OCI-LY7 (cell line): ENCODE measurements around the gene PSMC3IP. TPM values are rescaled to one million over a fixed set of nuclear protein-coding genes. Genes with fewer than 3 reads are reported as not detected.
A peak's percentile ranks its signal among the peaks of the same experiment; 100 is the strongest.
"Not testable (repeated sequence)": the region's sequence is repeated elsewhere in the genome, so short reads cannot be mapped to it uniquely, and the experiment has no call there.

ENCODE experiments used
- BruUV-seq: library from RNA; stranded (reverse); fragments of 400-500 nt; replicated peaks from 2 replicates; lab custom pipeline; 2021; lab: Mats Ljungman, UMichigan
- CTCF ChIA-PET: fragments of 300-600 bp; sonication (Branson Sonifier 250); formaldehyde crosslinking; loops from one replicate; lab custom pipeline; 2022; ENCODE audit warnings: antibody characterized with exemption; ENCODE audit not compliant: unreplicated experiment; lab: Charles Lee
- POLR2A ChIA-PET: fragments of 300-600 bp; sonication (Branson Sonifier 250); formaldehyde crosslinking; loops from one replicate; lab custom pipeline; 2022; ENCODE audit warnings: antibody characterized with exemption; lab: Charles Lee
- DNase-seq: peaks from one replicate; pipeline ENCODE4 v3.0.0-alpha.2; 2015; ENCODE audit warnings: low spot score
- H2AFZ ChIP-seq: fragments of 200-600 bp; sonication (generic), shearing (Covaris generic); 2 replicates; pipeline ENCODE4 v1.6.1; 2014; ENCODE audit warnings: mild to moderate bottlenecking, antibody characterized with exemption, low read length, moderate library complexity
- H3K27ac ChIP-seq: fragments of 200-600 bp; sonication (generic); 2 replicates; pipeline ENCODE4 v1.5.1; 2014; ENCODE audit warnings: mixed run types, low read depth, mild to moderate bottlenecking, moderate library complexity, low read length, inconsistent platforms; ENCODE audit not compliant: poor library complexity, severe bottlenecking
- H3K36me3 ChIP-seq: fragments of 200-600 bp; sonication (generic); 2 replicates; pipeline ENCODE4 v1.6.1; 2014; ENCODE audit warnings: mild to moderate bottlenecking, antibody characterized with exemption, low read length, moderate library complexity, mixed read lengths; ENCODE audit not compliant: insufficient read depth
- H3K4me1 ChIP-seq: fragments of 200-600 bp; sonication (generic); 2 replicates; pipeline ENCODE4 v1.5.1; 2014; ENCODE audit warnings: mild to moderate bottlenecking, low read length; ENCODE audit not compliant: insufficient read depth, poor library complexity, severe bottlenecking
- H3K4me2 ChIP-seq: fragments of 200-600 bp; sonication (generic); 2 replicates; pipeline ENCODE4 v1.6.1; 2014; ENCODE audit warnings: mild to moderate bottlenecking, low read length
- H3K4me3 ChIP-seq: fragments of 200-600 bp; sonication (generic); 2 replicates; pipeline ENCODE4 v1.5.1; 2014; ENCODE audit warnings: mild to moderate bottlenecking, low read depth, low read length; ENCODE audit not compliant: poor library complexity, severe bottlenecking
- H3K79me2 ChIP-seq: fragments of 200-600 bp; sonication (generic); 2 replicates; pipeline ENCODE4 v1.6.1; 2016; ENCODE audit warnings: low read depth, mild to moderate bottlenecking, low read length, moderate library complexity, mixed read lengths; ENCODE audit not compliant: insufficient read depth
- H3K9me2 ChIP-seq: fragments of 200-600 bp; sonication (generic); 2 replicates; pipeline ENCODE4 v1.6.1; 2016; ENCODE audit warnings: mild to moderate bottlenecking, low read length, mixed read lengths; ENCODE audit not compliant: insufficient read depth
- H3K9me3 ChIP-seq: fragments of 200-600 bp; sonication (generic); 2 replicates; pipeline ENCODE4 v1.6.1; 2014; ENCODE audit warnings: mild to moderate bottlenecking, mixed run types, low read length, mixed read lengths
- H4K20me1 ChIP-seq: fragments of 200-600 bp; sonication (generic); 2 replicates; pipeline ENCODE4 v1.6.1; 2014; ENCODE audit warnings: mild to moderate bottlenecking, antibody characterized with exemption, low read length, moderate library complexity, mixed read lengths; ENCODE audit not compliant: insufficient read depth
- CTCF ChIP-seq: fragments of 200-600 bp; sonication (generic); conservative IDR thresholded peaks from 2 replicates; pipeline ENCODE4 v1.5.1; 2014; ENCODE audit warnings: mild to moderate bottlenecking, antibody characterized with exemption, low read length, moderate library complexity, mixed read lengths
- EZH2phosphoT487 ChIP-seq: fragments of 200-600 bp; sonication (generic); IDR thresholded peaks from 2 replicates; pipeline ENCODE4 v1.6.1; 2018; ENCODE audit warnings: low read depth, borderline replicate concordance, mild to moderate bottlenecking, mixed run types, antibody characterized with exemption, low read length, moderate library complexity, mixed read lengths
- intact Hi-C: fragments of 100-400 bp; cut with micrococcal nuclease; formaldehyde crosslinking; loops from one replicate; pipeline ENCODE4 v1.10.0; 2022; ENCODE audit not compliant: unreplicated experiment
- total RNA-seq, 2 experiments: library from RNA; depleted of rRNA in 1 of 2; stranded (reverse); fragments of >200 nt in 1 of 2; shearing (Covaris generic) in 1 of 2; gene quantifications; 2 replicates each; pipeline ENCODE4 v1.2.3, GENCODE V29; 2014 to 2022

Gene PSMC3IP
- total RNA-seq, 2 experiments from 2014 or later: 27.3 to 36.4 TPM

- H3K27ac ChIP-seq, BruUV-seq, CTCF ChIA-PET, H3K4me3 ChIP-seq, H3K79me2 ChIP-seq, H2AFZ ChIP-seq, H3K36me3 ChIP-seq, POLR2A ChIA-PET, DNase-seq, H3K9me3 ChIP-seq, H3K9me2 ChIP-seq, intact Hi-C loops, H4K20me1 ChIP-seq: not testable (repeated sequence)
- TF ChIP-seq CTCF: peak; percentile 52
- Histone ChIP-seq H3K4me1 (peaks cover 29% of the 10 kb centered on the region), H3K4me2 (peak overlapping the region; percentile 26)
Measured at GRCh38 chr17:42555961-42556617, 21.4 kb downstream of the PSMC3IP start.

- BruUV-seq: TSS peak; percentile 93
- H3K9me3 ChIP-seq: no peaks in the 10 kb centered on the region
- intact Hi-C loops: no loop called here
- H4K20me1 ChIP-seq: no peaks in the 10 kb centered on the region
- no peaks in the 10 kb centered on the region for H3K9me2 ChIP-seq
- no peaks in the 10 kb centered on the region for H3K79me2 ChIP-seq
- TF ChIP-seq CTCF: no peak
- no peak for TF ChIP-seq EZH2phosphoT487
- peak overlapping the region; percentile 87 for H3K4me3 ChIP-seq
- H3K36me3 ChIP-seq: no peaks in the 10 kb centered on the region
- DNase-seq: no peak
- H3K27ac ChIP-seq: peak overlapping the region; percentile 64
- ChIA-PET POLR2A (no interaction called here), CTCF (no interaction called here)
- H3K4me2 ChIP-seq: peak overlapping the region; percentile 86
- peaks cover 29% of the 10 kb centered on the region for H3K4me1 ChIP-seq
- peak overlapping the region; percentile 54; the same call in 1 of the 2 replicates for H2AFZ ChIP-seq
Measured at GRCh38 chr17:42555122-42555622, 22.4 kb downstream of the PSMC3IP start.
